ENCODE data around the gene GAGE12F.
"Not testable (repeated sequence)": the region's sequence is repeated elsewhere in the genome, so short reads cannot be mapped to it uniquely, and the experiment has no call there.

GAGE12F gene, protein sequence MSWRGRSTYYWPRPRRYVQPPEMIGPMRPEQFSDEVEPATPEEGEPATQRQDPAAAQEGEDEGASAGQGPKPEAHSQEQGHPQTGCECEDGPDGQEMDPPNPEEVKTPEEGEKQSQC

DNA sequence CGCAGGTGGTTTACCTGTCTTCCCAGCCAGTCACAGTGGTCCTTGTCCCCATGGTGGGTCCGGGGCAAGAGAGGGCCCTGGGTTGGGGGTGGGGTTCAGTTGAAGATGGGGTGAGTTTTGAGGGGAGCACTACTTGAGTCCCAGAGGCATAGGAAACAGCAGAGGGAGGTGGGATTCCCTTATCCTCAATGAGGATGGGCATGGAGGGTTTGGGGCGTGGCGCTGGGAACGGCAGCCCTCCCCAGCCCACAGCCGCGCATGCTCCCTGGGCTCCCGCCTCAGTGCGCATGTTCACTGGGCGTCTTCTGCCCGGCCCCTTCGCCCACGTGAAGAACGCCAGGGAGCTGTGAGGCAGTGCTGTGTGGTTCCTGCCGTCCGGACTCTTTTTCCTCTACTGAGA, at the start of gene GAGE12F:
GAGE12F (plus strand) TSS at position 301 of the 400 bp plus-strand sequence. CDS start 1,155 bp downstream, outside the sequence.
- not testable (repeated sequence) for H3K4me3 ChIP-seq (ENCODE audit: low read depth, low read length); DNase-seq (ENCODE audit: low read depth)

DNA sequence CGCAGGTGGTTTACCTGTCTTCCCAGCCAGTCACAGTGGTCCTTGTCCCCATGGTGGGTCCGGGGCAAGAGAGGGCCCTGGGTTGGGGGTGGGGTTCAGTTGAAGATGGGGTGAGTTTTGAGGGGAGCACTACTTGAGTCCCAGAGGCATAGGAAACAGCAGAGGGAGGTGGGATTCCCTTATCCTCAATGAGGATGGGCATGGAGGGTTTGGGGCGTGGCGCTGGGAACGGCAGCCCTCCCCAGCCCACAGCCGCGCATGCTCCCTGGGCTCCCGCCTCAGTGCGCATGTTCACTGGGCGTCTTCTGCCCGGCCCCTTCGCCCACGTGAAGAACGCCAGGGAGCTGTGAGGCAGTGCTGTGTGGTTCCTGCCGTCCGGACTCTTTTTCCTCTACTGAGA, 28.8 kb upstream of the GAGE12F start, which contains the start of gene GAGE12C:
GAGE12C (plus strand) TSS at position 301 of the 400 bp plus-strand sequence. CDS start 1,155 bp downstream, outside the sequence.
- not testable (repeated sequence) for DNase-seq (ENCODE audit: low read depth); H3K4me3 ChIP-seq (ENCODE audit: low read depth, low read length)

DNA sequence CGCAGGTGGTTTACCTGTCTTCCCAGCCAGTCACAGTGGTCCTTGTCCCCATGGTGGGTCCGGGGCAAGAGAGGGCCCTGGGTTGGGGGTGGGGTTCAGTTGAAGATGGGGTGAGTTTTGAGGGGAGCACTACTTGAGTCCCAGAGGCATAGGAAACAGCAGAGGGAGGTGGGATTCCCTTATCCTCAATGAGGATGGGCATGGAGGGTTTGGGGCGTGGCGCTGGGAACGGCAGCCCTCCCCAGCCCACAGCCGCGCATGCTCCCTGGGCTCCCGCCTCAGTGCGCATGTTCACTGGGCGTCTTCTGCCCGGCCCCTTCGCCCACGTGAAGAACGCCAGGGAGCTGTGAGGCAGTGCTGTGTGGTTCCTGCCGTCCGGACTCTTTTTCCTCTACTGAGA, 19.2 kb upstream of the GAGE12F start, which contains the start of gene GAGE12D:
GAGE12D (plus strand) TSS at position 301 of the 400 bp plus-strand sequence. CDS start 1,155 bp downstream, outside the sequence.
- H3K4me3 ChIP-seq (ENCODE audit: low read depth, low read length); DNase-seq (ENCODE audit: low read depth): not testable (repeated sequence)

DNA sequence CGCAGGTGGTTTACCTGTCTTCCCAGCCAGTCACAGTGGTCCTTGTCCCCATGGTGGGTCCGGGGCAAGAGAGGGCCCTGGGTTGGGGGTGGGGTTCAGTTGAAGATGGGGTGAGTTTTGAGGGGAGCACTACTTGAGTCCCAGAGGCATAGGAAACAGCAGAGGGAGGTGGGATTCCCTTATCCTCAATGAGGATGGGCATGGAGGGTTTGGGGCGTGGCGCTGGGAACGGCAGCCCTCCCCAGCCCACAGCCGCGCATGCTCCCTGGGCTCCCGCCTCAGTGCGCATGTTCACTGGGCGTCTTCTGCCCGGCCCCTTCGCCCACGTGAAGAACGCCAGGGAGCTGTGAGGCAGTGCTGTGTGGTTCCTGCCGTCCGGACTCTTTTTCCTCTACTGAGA, 9.7 kb upstream of the GAGE12F start, which contains the start of gene GAGE12E:
GAGE12E (plus strand) TSS at position 301 of the 400 bp plus-strand sequence. CDS start 1,155 bp downstream, outside the sequence.
- H3K4me3 ChIP-seq (ENCODE audit: low read depth, low read length); DNase-seq (ENCODE audit: low read depth): not testable (repeated sequence)

DNA sequence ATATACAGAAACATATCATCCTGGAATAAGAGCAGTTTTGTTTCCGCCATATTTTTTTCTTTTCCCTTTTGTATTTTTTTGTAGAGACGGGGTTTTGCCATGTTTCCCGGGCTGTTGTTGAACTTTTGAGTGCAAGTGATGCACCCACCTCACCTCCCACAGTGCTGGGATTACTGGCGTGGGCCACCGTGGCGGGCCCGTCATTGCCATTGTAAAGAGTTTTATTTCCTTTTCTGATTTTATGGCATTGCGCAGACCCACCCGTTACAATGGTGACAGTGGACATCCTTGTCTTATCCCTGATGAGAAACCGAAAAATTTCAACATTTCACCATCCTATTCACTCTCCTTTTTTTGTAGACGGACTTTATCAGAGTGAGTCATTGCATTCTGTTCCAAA, 8.1 kb downstream of the GAGE12F start:
- not testable (repeated sequence) for DNase-seq (ENCODE audit: low read depth); H3K4me3 ChIP-seq (ENCODE audit: low read depth, low read length)

DNA sequence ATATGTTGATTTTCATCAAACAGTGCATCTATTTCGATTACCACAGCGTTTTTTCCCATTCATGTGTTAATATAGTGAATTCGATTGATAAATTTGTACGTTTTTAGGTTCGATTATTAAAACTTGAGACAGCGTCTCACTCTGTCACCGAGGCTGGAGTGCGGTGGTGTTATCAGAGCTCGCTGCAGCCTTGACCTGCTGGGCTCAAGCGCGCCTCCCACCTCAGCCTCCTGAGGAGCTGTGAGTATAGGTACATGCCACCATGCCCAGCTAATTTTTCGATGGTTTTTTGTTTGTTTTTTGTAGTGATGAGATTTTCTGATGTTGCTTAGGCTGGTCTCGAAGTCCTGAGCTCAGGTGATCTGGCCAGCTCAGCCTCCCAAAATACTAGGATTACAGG, 8.5 kb downstream of the GAGE12F start:
- H3K4me3 ChIP-seq (ENCODE audit: low read depth, low read length); DNase-seq (ENCODE audit: low read depth): not testable (repeated sequence)

DNA sequence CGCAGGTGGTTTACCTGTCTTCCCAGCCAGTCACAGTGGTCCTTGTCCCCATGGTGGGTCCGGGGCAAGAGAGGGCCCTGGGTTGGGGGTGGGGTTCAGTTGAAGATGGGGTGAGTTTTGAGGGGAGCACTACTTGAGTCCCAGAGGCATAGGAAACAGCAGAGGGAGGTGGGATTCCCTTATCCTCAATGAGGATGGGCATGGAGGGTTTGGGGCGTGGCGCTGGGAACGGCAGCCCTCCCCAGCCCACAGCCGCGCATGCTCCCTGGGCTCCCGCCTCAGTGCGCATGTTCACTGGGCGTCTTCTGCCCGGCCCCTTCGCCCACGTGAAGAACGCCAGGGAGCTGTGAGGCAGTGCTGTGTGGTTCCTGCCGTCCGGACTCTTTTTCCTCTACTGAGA, 9.5 kb downstream of the GAGE12F start, which contains the start of gene GAGE12G:
GAGE12G (plus strand) TSS at position 301 of the 400 bp plus-strand sequence. CDS start 1,155 bp downstream, outside the sequence.
- H3K4me3 ChIP-seq (ENCODE audit: low read depth, low read length); DNase-seq (ENCODE audit: low read depth): not testable (repeated sequence)

DNA sequence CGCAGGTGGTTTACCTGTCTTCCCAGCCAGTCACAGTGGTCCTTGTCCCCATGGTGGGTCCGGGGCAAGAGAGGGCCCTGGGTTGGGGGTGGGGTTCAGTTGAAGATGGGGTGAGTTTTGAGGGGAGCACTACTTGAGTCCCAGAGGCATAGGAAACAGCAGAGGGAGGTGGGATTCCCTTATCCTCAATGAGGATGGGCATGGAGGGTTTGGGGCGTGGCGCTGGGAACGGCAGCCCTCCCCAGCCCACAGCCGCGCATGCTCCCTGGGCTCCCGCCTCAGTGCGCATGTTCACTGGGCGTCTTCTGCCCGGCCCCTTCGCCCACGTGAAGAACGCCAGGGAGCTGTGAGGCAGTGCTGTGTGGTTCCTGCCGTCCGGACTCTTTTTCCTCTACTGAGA, 19.0 kb downstream of the GAGE12F start, which contains the start of gene GAGE12H:
GAGE12H (plus strand) TSS at position 301 of the 400 bp plus-strand sequence. CDS start 1,155 bp downstream, outside the sequence.
- not testable (repeated sequence) for H3K4me3 ChIP-seq (ENCODE audit: low read depth, low read length); DNase-seq (ENCODE audit: low read depth)

DNA sequence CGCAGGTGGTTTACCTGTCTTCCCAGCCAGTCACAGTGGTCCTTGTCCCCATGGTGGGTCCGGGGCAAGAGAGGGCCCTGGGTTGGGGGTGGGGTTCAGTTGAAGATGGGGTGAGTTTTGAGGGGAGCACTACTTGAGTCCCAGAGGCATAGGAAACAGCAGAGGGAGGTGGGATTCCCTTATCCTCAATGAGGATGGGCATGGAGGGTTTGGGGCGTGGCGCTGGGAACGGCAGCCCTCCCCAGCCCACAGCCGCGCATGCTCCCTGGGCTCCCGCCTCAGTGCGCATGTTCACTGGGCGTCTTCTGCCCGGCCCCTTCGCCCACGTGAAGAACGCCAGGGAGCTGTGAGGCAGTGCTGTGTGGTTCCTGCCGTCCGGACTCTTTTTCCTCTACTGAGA, 28.6 kb downstream of the GAGE12F start, which contains the start of gene GAGE2A:
GAGE2A (plus strand) TSS at position 301 of the 400 bp plus-strand sequence. CDS start 1,155 bp downstream, outside the sequence.
- not testable (repeated sequence) for DNase-seq (ENCODE audit: low read depth)
- peak within 1 kb of the TSS; percentile 35 for H3K4me3 ChIP-seq (ENCODE audit: low read depth, low read length)

DNA sequence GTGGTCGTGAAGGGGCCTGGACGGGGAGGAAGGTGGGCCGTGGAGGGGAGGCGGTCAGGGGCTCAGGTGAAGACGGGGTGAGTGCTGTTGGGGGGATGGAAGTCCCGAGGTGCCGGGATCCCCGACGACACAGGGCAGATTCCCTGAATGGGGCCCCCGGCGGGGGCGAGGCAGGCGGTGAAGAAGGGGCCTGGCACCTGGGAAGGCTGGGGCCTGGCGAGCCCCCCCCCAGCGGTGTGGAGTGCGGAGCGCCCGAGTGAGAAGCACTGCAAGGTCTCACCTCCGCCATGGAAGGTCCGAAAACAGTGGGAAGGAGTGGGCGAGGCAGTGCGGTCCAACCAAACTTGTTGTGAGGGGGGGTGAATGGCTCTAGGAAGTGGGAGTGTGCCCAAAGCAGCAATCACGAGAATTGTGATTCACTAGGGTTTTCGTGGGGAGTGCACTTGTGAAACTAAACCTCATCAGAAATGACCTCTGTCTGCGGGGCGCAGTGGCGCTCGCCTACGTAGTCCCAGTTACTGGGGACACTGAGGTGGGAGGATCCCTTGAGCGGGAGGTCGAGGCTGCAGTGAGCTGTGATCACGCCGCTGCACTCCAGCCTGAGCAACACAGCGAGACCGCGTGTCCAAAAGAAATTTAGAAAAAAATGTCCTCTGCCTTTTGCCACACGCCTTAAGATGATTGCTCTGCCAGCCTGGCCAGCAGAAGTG, 29.3 kb downstream of the GAGE12F start:
- peak overlapping the region; percentile 35 for H3K4me3 ChIP-seq (ENCODE audit: low read depth, low read length)

DNA sequence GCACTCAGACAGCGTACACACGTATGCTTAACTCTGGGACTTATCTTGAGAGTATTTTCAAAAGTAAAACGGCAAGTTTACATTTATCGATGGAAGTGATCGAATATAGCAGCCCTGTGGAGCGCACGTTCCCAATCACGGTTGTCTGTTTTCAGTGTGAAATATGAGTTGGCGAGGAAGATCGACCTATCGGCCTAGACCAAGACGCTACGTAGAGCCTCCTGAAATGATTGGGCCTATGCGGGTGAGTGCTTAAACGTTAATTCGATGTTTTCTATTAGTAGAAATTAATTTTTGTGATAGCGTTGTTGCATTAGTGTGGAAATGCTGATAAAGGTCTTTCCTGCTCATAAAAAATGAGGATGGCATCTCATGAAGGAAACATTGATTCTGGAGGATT, 29.8 kb downstream of the GAGE12F start:
- not testable (repeated sequence) for H3K4me3 ChIP-seq (ENCODE audit: low read depth, low read length); DNase-seq (ENCODE audit: low read depth)

More for the DNA sequence above, 29.3 kb downstream of the GAGE12F start:
- not testable (repeated sequence) for DNase-seq (ENCODE audit: low read depth)

DNA sequence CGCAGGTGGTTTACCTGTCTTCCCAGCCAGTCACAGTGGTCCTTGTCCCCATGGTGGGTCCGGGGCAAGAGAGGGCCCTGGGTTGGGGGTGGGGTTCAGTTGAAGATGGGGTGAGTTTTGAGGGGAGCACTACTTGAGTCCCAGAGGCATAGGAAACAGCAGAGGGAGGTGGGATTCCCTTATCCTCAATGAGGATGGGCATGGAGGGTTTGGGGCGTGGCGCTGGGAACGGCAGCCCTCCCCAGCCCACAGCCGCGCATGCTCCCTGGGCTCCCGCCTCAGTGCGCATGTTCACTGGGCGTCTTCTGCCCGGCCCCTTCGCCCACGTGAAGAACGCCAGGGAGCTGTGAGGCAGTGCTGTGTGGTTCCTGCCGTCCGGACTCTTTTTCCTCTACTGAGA, 38.1 kb downstream of the GAGE12F start, which contains the start of gene GAGE1:
GAGE1 (plus strand) TSS at position 301 of the 400 bp plus-strand sequence. CDS start 1,155 bp downstream, outside the sequence.
- not testable (repeated sequence) for DNase-seq (ENCODE audit: low read depth); H3K4me3 ChIP-seq (ENCODE audit: low read depth, low read length)

DNA sequence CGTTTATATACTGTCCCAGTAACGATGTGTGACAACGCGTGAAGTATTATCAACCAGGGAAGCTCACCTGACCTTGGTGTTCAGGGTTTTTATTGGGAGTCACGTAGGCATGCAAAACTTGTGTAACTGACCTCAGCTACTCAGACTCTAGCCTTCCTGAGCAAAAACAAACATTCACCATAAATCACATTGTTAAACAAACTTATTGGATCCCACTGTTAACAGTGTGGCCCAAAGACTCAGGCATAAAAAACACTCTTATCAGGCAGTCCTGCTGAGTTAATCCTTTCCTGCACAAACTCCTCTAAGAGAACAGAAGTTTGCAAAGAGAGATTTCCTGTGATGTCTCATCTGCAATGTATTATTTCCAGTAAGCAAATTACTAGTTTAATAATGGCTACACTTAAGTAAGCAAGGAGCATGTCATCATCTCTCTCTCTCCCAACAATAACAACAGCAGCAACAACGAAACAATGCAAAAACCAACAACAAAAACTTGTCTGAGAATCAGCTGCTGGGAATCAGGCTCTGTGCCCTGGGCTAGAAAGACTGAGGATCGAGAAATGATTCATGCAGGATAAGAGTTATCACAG, 50.2 kb downstream of the GAGE12F start:
- TF ChIP-seq, protein P1, sequence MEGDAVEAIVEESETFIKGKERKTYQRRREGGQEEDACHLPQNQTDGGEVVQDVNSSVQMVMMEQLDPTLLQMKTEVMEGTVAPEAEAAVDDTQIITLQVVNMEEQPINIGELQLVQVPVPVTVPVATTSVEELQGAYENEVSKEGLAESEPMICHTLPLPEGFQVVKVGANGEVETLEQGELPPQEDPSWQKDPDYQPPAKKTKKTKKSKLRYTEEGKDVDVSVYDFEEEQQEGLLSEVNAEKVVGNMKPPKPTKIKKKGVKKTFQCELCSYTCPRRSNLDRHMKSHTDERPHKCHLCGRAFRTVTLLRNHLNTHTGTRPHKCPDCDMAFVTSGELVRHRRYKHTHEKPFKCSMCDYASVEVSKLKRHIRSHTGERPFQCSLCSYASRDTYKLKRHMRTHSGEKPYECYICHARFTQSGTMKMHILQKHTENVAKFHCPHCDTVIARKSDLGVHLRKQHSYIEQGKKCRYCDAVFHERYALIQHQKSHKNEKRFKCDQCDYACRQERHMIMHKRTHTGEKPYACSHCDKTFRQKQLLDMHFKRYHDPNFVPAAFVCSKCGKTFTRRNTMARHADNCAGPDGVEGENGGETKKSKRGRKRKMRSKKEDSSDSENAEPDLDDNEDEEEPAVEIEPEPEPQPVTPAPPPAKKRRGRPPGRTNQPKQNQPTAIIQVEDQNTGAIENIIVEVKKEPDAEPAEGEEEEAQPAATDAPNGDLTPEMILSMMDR (IDR thresholded peaks at IDR 0.05; ENCODE audit: control insufficient read depth, extremely low read depth, insufficient read depth) = no peak
- peak; percentile 21 for DNase-seq (ENCODE audit: low read depth)
- no peak overlapping the region for H3K4me3 ChIP-seq (ENCODE audit: low read depth, low read length)
